Measurements from ENCODE around the gene TRMT61A.

TRMT61A gene

DNA sequence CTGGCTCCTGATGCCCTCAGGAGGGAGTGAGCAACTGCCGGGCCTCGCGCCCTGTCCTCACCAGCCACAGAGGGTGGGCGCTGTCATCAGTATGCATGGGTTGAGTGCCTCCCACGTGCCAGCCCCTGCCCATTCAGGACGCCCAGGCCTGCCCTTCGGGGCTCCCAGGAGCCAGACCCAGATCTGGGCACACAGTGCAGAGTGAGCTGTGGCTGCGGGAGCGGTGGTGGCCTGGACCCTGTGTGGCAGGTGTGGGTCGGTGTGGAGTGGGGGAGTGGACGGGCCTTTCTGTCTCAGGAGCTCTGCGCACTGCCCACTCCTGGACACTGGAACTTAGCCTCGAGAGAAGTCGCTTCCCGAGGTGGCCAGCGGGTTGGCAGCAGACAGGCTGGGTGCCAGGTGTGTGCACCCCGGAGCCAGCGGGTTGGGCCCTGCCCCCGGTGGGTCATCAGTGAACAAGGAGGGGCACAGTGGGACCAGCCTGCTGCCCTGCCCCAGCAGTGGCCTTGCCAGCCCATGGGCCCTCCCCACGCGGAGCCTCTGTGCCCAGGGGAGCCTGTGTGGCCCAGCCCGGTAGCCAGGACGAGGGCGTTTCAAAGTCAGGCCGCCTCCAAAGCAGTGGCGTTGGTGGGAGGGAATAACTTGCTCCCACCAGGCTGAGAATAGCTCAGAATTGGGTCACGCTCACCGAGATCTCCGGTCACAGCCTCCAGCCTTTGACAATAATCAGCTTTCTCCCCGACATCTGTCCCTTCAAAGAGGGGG lies 9.5 kb downstream of the TRMT61A start:
- no peak for TF ChIP-seq POLR2A (IDR thresholded peaks at IDR 0.05; ENCODE audit: low read depth, low read length)
- TF ChIP-seq POLR2AphosphoS5 (IDR thresholded peaks at IDR 0.05; ENCODE audit: low read depth, low read length), result no peak
- no peak for TF ChIP-seq POU2F2 (IDR thresholded peaks at IDR 0.05; ENCODE audit: low read depth, low read length)
- TF ChIP-seq TAF1 (IDR thresholded peaks at IDR 0.05; ENCODE audit: low read depth, low read length), result no peak
- TF ChIP-seq PAX5 (IDR thresholded peaks at IDR 0.05; ENCODE audit: insufficient read depth, low read length, severe bottlenecking), result no peak
- no peak for TF ChIP-seq SPI1 (IDR thresholded peaks at IDR 0.05; ENCODE audit: low read depth, low read length)
- DNase-seq (ENCODE audit: insufficient read length, low spot score) (no peak), FAIRE-seq (no peak)

DNA sequence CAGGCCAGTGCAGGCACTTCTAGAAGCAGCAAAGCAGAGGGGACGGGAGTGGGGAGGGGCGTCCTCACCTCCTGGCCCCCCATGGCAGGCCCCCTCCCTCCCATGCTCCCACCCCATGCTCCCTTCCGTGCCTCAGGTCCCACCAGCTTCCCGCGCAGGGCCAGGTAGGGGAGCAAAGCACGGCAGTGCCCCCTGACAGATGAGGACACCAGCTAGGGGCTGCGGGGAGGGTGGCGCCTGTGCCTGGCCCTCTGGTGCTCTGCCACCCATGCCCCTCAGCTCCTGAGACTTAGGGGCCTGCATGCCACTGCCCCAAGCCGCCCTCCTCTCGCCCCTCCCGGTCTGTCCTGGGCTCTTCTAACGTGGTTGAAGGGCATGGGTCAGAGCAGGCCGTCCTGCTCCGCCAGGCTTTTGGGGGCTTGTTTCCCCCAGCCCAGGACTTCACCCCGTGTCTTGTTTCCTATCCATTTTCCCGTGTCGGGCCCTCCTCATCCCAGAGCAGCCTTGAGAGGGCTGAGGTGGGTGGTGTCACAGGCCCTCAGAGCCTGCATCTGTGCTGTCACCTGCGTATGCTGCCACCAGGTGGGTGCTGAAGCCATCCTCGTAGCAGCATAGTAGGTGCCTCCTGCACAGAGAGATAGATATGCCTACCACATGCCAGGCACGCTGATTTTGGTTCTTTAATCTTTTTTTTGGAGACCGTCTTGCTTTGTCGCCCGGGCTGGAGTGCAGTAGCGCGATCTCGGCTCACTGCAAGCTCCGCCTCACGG lies 10.2 kb downstream of the TRMT61A start:
- DNase-seq (ENCODE audit: insufficient read length, low spot score) (no peak), FAIRE-seq (no peak)
- TF ChIP-seq SPI1 (IDR thresholded peaks at IDR 0.05; ENCODE audit: low read depth, low read length) (no peak), POLR2A (IDR thresholded peaks at IDR 0.05; ENCODE audit: low read depth, low read length) (no peak), POU2F2 (IDR thresholded peaks at IDR 0.05; ENCODE audit: low read depth, low read length) (no peak)

DNA sequence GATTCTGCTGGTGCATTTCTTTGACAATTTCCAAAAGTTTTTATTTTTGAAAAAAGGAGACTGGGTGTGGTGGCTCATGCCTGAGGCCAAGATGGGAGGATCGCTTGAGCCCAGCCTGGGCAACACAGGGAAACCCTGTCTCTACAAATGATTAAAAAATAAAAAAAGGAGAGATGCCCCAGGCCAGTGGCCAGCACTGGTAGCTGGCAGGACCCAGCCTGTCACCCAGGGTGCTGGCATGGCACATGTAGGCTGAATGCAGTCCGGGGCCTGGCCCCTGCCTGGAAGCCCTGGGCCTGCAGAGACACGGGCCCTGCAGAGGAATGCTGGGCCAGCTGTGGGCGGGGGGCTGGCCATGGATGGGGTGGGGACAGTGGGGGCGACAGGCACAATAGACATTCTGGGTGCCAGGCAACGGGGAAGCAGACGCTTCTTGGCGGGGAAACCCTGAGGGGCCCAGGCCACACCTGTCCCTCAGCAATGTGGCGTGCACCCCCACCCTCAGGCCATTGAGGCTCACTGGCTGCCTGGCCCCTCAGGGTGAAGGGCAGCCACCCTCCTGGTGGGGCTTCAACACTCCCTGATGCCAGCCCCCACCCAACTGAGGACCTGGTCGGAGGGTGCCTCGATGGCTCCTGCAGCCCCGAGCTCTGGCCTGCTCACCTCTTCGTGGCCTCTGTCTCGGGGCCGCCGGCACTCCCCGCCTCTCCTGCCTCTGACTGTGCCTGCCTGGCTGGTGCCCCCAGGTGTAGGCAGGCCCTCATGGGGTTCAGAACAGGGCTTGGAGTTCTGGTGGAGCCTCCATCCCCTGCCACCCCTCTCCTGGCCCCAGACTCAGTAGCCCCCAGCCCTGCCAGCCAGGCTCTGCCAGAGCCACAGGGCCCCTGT lies 12.1 kb downstream of the TRMT61A start:
- FAIRE-seq (no peak), DNase-seq (ENCODE audit: insufficient read length, low spot score) (no peak)

GRCh38 chr14:103541709-103542604 lies 13.0 kb downstream of the TRMT61A start:
- DNase-seq (ENCODE audit: insufficient read length, low spot score) (no peak), FAIRE-seq (no peak)
- TF ChIP-seq TAF1 (IDR thresholded peaks at IDR 0.05; ENCODE audit: low read depth, low read length) (no peak), POLR2A (IDR thresholded peaks at IDR 0.05; ENCODE audit: low read depth, low read length) (no peak), PAX5 (IDR thresholded peaks at IDR 0.05; ENCODE audit: insufficient read depth, low read length, severe bottlenecking) (no peak), SPI1 (IDR thresholded peaks at IDR 0.05; ENCODE audit: low read depth, low read length) (no peak), POLR2AphosphoS5 (IDR thresholded peaks at IDR 0.05; ENCODE audit: low read depth, low read length) (no peak), POU2F2 (IDR thresholded peaks at IDR 0.05; ENCODE audit: low read depth, low read length) (no peak)

More for the DNA sequence above, 12.1 kb downstream of the TRMT61A start:
- TF ChIP-seq POLR2A (IDR thresholded peaks at IDR 0.05; ENCODE audit: low read depth, low read length), result no peak
- TF ChIP-seq TAF1 (IDR thresholded peaks at IDR 0.05; ENCODE audit: low read depth, low read length), result no peak

DNA sequence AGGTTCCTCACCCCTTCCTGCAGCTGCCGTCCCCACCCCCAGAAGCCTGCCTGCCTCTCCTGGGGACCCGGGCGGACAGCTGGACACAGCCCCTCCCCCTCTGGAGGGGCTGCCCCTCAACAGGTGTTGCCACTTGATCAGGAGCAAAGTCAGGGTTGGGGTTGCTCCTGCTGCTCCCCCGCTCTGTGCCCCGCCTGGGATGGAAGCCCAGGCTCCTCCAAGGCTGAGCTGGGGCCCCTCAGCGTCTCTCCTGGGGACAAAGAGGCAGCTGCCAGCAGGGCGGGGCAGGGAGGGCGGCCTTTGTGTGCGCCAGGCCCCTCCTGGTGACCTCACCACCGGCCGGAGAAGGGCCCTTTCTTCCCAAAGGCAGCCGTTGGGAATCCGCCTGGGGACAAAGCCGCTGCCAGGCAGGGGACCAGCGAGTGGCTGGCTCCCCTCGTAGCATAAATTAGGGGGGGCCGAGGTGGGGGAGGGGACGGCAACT lies 13.7 kb downstream of the TRMT61A start:
- TF ChIP-seq SPI1 (IDR thresholded peaks at IDR 0.05; ENCODE audit: low read depth, low read length) (no peak), TAF1 (IDR thresholded peaks at IDR 0.05; ENCODE audit: low read depth, low read length) (no peak), POLR2A (IDR thresholded peaks at IDR 0.05; ENCODE audit: low read depth, low read length) (no peak), POLR2AphosphoS5 (IDR thresholded peaks at IDR 0.05; ENCODE audit: low read depth, low read length) (no peak), PAX5 (IDR thresholded peaks at IDR 0.05; ENCODE audit: insufficient read depth, low read length, severe bottlenecking) (no peak), POU2F2 (IDR thresholded peaks at IDR 0.05; ENCODE audit: low read depth, low read length) (no peak)
- DNase-seq (ENCODE audit: insufficient read length, low spot score), result no peak
- FAIRE-seq, result no peak

DNA sequence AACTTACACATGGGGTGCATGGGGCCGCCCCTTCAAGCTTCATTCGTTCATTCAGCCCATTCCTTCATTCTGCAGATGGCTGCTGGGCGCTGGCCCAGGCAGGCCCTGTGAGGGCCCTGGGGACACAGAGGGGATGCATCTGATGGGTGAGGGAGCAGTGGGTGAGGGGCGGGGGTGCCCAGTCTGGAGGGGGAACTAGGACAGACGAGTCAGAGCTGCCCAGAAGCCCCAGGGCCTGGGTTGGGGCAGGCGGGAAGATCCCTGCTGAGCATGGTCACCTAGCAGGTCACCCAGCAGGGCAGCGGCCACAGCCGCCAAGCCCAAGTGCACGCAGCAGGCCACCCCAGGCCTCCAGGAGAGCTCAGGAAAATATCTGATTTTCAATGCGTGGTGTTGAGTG lies 14.1 kb downstream of the TRMT61A start:
- FAIRE-seq, result no peak
- no peak for DNase-seq (ENCODE audit: insufficient read length, low spot score)
- no peak for TF ChIP-seq SPI1 (IDR thresholded peaks at IDR 0.05; ENCODE audit: low read depth, low read length)

DNA sequence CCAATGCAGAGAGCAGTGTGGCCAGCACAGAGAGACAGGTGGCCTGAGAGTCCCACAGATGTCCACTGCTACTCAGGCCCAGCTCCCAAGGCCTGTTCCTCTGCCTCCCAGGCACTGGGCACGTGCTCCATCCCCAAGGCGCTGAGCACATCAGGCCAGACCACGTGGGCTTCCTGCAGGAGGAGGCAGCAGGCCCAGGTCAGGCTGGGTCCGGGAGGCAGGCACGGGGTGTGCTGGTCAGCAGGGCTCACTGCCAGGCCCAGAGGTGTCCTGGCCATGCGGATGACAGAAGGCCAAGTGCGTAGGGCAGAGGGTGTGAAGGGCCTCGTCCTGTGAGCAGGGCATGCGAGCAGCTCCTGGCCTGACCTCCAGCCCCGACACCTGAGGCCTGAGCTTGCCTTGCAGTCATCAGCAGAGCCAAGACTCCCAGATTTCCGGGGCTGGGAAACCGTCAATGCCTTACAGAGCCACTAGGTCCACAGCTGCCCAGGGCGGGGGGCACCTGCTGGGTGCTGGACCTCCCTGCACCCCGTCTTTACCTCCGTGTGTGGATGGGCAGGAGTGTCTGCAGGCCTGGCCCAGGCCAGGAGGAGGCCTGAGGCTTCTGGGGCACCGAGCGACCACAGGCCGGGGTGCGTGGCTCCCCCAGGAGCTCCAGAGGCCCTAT lies 14.9 kb downstream of the TRMT61A start:
- FAIRE-seq (no peak), DNase-seq (ENCODE audit: insufficient read length, low spot score) (no peak)
- TF ChIP-seq POLR2A (IDR thresholded peaks at IDR 0.05; ENCODE audit: low read depth, low read length) (no peak), POU2F2 (IDR thresholded peaks at IDR 0.05; ENCODE audit: low read depth, low read length) (no peak), POLR2AphosphoS5 (IDR thresholded peaks at IDR 0.05; ENCODE audit: low read depth, low read length) (no peak), SPI1 (IDR thresholded peaks at IDR 0.05; ENCODE audit: low read depth, low read length) (no peak)

GRCh38 chr14:103544388-103545218 lies 15.6 kb downstream of the TRMT61A start:
- DNase-seq (ENCODE audit: insufficient read length, low spot score) (no peak), FAIRE-seq (no peak)
- no peak for TF ChIP-seq PAX5 (IDR thresholded peaks at IDR 0.05; ENCODE audit: insufficient read depth, low read length, severe bottlenecking)
- no peak for TF ChIP-seq SPI1 (IDR thresholded peaks at IDR 0.05; ENCODE audit: low read depth, low read length)
- no peak for TF ChIP-seq POU2F2 (IDR thresholded peaks at IDR 0.05; ENCODE audit: low read depth, low read length)
